HFFc6 (cell line): ENCODE measurements around the gene TAOK1. TPM values are rescaled to one million over a fixed set of nuclear protein-coding genes. Genes with fewer than 3 reads are reported as not detected.

ENCODE experiments used
- DNase-seq: peaks from one replicate; pipeline ENCODE4 v3.0.0-alpha.2; 2018
- H3K27ac Mint-ChIP-seq: 2 replicates; pipeline ENCODE4 v1.8.0; 2020; ENCODE audit warnings: mild to moderate bottlenecking, mixed read lengths
- H3K27me3 Mint-ChIP-seq: 2 replicates; pipeline ENCODE4 v1.8.0; 2021; ENCODE audit warnings: mild to moderate bottlenecking, moderate library complexity, mixed read lengths; ENCODE audit not compliant: insufficient read depth
- H3K36me3 Mint-ChIP-seq: 2 replicates; pipeline ENCODE4 v1.8.0; 2021; ENCODE audit warnings: low read depth, mixed read lengths
- H3K4me1 Mint-ChIP-seq: 2 replicates; pipeline ENCODE4 v1.8.0; 2020; ENCODE audit warnings: low read depth, mixed read lengths
- H3K4me3 Mint-ChIP-seq: 2 replicates; pipeline ENCODE4 v1.8.0; 2020; ENCODE audit warnings: mild to moderate bottlenecking, moderate library complexity, mixed read lengths
- H3K9me3 Mint-ChIP-seq: 2 replicates; pipeline ENCODE4 v1.8.0; 2020; ENCODE audit warnings: mild to moderate bottlenecking, mixed read lengths
- total RNA-seq, 6 experiments: library from RNA; stranded (reverse); fragmentation: NEBNext Ultra II Directional; extraction: Animal tissue kit (Norgen Biotek cat#: 25700); gene quantifications; 2 replicates in 1 of 6; 3 replicates in 5 of 6; pipeline ENCODE4 v1.2.3, GENCODE V29; 2021
- TF ChIP-seq, protein P1 (sequence below): fragments of 200-600 bp; sonication (generic); IDR thresholded peaks from 2 replicates; pipeline ENCODE4 v1.5.0; 2021; ENCODE audit warnings: antibody characterized with exemption, mild to moderate bottlenecking

TAOK1 gene
- total RNA-seq, 6 experiments from 2014 or later: 72.0 to 82.6 (median 75.1) TPM

GRCh38 chr17:29379084-29379991 is 10.8 kb upstream of the TAOK1 start:
- no peak for DNase-seq
- H3K36me3 Mint-ChIP-seq: no peaks in the 10 kb centered on the region
- no peak overlapping the region; the same call in 1 of the 2 replicates for H3K4me3 Mint-ChIP-seq
- TF ChIP-seq, protein P1, sequence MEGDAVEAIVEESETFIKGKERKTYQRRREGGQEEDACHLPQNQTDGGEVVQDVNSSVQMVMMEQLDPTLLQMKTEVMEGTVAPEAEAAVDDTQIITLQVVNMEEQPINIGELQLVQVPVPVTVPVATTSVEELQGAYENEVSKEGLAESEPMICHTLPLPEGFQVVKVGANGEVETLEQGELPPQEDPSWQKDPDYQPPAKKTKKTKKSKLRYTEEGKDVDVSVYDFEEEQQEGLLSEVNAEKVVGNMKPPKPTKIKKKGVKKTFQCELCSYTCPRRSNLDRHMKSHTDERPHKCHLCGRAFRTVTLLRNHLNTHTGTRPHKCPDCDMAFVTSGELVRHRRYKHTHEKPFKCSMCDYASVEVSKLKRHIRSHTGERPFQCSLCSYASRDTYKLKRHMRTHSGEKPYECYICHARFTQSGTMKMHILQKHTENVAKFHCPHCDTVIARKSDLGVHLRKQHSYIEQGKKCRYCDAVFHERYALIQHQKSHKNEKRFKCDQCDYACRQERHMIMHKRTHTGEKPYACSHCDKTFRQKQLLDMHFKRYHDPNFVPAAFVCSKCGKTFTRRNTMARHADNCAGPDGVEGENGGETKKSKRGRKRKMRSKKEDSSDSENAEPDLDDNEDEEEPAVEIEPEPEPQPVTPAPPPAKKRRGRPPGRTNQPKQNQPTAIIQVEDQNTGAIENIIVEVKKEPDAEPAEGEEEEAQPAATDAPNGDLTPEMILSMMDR: no peak
- H3K27me3 Mint-ChIP-seq: peaks cover 3% of the 10 kb centered on the region; the same call in 1 of the 2 replicates
- no peaks in the 10 kb centered on the region for H3K9me3 Mint-ChIP-seq
- no peak overlapping the region for H3K27ac Mint-ChIP-seq
- H3K4me1 Mint-ChIP-seq: peaks cover 47% of the 10 kb centered on the region

GRCh38 chr17:29383686-29384085 is 6.5 kb upstream of the TAOK1 start:
- Mint-ChIP-seq H3K27ac (no peak overlapping the region), H3K4me3 (no peak overlapping the region), H3K4me1 (peaks cover 26% of the 10 kb centered on the region), H3K9me3 (no peaks in the 10 kb centered on the region), H3K27me3 (peaks cover 7% of the 10 kb centered on the region; the same call in 1 of the 2 replicates), H3K36me3 (no peaks in the 10 kb centered on the region)
- TF ChIP-seq, protein P1: no peak
- peak; percentile 71 for DNase-seq

- Mint-ChIP-seq H3K36me3 (no peaks in the 10 kb centered on the region), H3K27ac (0 out of 2 replicates have a peak overlapping the region, but pooled peaks have one; percentile 26), H3K4me1 (peaks cover 22% of the 10 kb centered on the region), H3K4me3 (no peak overlapping the region), H3K9me3 (no peaks in the 10 kb centered on the region), H3K27me3 (peaks cover 7% of the 10 kb centered on the region; the same call in 1 of the 2 replicates)
- no peak for DNase-seq
- TF ChIP-seq, protein P1: no peak
Observed at GRCh38 chr17:29384901-29385300, 5.3 kb upstream of the TAOK1 start.

GRCh38 chr17:29386760-29387159 is 3.4 kb upstream of the TAOK1 start:
- Mint-ChIP-seq H3K27ac (no peak overlapping the region), H3K4me1 (peaks cover 29% of the 10 kb centered on the region), H3K4me3 (no peak overlapping the region), H3K9me3 (no peaks in the 10 kb centered on the region), H3K27me3 (peaks cover 7% of the 10 kb centered on the region; the same call in 1 of the 2 replicates), H3K36me3 (peaks cover 7% of the 10 kb centered on the region)
- DNase-seq: no peak
- TF ChIP-seq, protein P1: no peak

DNA sequence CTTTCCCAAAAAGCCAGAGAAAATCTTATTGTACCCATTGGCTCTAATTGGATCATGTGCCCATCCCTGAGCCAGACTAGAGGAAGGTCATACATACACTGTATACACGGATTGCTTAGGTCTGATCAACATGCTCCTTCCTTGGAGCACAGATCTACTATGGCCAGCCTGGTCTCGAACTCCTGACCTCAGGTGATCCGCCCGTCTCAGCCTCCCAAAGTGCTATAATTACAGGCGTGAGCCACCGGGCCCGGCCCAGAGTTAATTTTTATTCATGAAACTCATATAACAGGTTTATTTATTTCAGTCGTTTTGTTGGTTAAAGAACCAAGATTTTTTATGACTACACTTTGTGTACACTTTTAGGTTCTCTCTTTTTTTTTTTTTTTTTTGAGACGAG is 1.2 kb upstream of the TAOK1 start:
- Mint-ChIP-seq H3K4me1 (peaks cover 44% of the 10 kb centered on the region), H3K9me3 (no peaks in the 10 kb centered on the region), H3K36me3 (peaks cover 13% of the 10 kb centered on the region), H3K4me3 (no peak overlapping the region), H3K27me3 (0 out of 2 replicates have a peak, but pooled peaks cover 4% of the 10 kb centered on the region), H3K27ac (no peak overlapping the region)
- TF ChIP-seq, protein P1: no peak
- DNase-seq: no peak
